ENCODE results near the gene SCYGR6.

DNA sequence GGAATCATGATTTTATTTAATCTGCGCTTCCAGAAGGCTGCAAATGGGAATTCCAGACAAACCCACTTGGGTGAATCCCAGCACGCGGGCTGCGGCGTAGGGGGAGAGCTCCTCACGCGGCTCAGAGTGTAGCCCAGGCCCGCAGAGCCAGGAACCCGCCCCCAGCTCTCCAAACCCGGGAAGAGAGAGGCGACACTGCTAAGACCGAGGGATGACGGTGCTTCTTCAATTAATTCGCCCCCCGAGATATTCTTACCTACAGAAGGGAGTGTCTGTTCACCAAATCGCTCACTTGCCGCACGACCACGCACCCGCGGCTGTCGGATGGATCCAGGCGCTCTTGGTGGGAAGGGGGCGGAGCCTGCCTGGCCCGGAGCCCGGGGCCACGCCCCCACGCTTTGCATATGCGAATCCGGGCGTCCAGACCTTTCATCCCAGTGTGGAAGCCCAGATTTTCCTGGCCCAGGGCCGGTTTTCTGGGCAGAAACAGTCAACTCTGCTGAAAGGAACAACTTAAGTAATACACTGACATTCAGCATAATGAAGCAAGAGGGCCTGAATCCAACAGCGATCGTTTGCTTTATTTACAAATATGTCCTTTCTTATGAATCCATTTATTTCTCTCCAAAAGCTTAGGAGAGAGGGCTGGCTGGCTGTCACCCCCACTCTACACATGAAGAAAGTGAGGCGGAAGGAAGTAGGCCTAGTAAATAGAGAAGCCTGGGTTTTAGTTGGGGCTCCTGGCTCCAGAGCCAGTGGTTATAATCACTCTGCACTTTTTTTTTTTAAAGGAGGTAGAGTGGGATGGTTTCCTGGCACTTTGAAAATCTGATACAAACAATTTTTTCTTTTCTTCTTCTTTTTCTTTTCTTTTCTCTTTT lies 6.6 kb downstream of the SCYGR6 start, which contains the start of gene SLC19A3:
- TF ChIP-seq, protein P1, sequence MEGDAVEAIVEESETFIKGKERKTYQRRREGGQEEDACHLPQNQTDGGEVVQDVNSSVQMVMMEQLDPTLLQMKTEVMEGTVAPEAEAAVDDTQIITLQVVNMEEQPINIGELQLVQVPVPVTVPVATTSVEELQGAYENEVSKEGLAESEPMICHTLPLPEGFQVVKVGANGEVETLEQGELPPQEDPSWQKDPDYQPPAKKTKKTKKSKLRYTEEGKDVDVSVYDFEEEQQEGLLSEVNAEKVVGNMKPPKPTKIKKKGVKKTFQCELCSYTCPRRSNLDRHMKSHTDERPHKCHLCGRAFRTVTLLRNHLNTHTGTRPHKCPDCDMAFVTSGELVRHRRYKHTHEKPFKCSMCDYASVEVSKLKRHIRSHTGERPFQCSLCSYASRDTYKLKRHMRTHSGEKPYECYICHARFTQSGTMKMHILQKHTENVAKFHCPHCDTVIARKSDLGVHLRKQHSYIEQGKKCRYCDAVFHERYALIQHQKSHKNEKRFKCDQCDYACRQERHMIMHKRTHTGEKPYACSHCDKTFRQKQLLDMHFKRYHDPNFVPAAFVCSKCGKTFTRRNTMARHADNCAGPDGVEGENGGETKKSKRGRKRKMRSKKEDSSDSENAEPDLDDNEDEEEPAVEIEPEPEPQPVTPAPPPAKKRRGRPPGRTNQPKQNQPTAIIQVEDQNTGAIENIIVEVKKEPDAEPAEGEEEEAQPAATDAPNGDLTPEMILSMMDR (IDR thresholded peaks at IDR 0.05), result no peak
- TF ChIP-seq EP300 (IDR thresholded peaks at IDR 0.05) (no peak), POLR2A (IDR thresholded peaks at IDR 0.05) (no peak)
